ENCODE measurements around the gene CXorf49.

CXorf49 gene

DNA sequence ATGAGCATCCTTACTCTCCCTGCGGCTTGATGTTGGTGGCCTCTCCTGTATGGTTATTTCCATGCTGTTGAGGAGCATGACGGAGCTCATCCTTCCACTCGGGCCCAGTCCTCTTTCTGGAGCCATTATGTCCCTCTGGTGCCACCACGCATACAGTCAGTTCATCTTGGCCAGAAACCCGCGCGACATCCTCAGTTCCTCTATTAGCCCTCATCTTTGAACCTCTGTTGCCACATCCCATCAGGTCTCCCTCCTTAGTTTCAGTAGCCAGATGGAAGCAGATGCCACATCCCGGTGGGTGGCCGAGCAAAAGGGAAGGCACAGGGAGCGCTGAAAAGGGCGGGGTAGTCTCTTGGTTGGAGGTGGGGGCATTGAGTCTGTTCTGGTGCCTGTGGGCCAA lies 46.1 kb downstream of the CXorf49 start:
- no peak for DNase-seq (ENCODE audit: low spot score)

GRCh38 chrX:71671043-71671780 lies 46.9 kb downstream of the CXorf49 start:
- DNase-seq (ENCODE audit: low spot score): peak; percentile 4

DNA sequence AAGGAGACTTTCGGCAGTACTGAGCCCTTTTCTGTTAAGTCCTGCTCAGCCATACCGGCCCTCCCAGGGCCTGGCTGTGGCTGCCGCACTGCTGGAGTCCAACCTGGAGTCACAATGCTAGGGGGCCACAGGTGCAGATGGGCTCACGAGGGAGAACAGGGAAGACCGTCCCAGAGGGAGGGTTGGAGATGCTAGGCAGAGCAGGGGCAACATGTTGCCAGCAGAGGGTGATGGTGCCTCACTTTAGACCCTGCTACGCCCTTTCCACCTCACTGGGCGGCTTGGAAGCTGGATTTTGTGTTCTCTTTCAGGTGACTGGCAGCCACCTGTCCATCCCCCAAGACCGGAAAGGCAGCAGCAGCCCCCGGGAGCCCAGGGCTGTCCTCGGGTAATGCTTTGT lies 48.1 kb downstream of the CXorf49 start:
- DNase-seq (ENCODE audit: low spot score): peak; percentile 25

GRCh38 chrX:71669492-71669891 lies 48.6 kb downstream of the CXorf49 start:
- DNase-seq (ENCODE audit: low spot score): no peak

GRCh38 chrX:71668248-71668595 lies 49.9 kb downstream of the CXorf49 start:
- DNase-seq (ENCODE audit: low spot score): no peak

DNA sequence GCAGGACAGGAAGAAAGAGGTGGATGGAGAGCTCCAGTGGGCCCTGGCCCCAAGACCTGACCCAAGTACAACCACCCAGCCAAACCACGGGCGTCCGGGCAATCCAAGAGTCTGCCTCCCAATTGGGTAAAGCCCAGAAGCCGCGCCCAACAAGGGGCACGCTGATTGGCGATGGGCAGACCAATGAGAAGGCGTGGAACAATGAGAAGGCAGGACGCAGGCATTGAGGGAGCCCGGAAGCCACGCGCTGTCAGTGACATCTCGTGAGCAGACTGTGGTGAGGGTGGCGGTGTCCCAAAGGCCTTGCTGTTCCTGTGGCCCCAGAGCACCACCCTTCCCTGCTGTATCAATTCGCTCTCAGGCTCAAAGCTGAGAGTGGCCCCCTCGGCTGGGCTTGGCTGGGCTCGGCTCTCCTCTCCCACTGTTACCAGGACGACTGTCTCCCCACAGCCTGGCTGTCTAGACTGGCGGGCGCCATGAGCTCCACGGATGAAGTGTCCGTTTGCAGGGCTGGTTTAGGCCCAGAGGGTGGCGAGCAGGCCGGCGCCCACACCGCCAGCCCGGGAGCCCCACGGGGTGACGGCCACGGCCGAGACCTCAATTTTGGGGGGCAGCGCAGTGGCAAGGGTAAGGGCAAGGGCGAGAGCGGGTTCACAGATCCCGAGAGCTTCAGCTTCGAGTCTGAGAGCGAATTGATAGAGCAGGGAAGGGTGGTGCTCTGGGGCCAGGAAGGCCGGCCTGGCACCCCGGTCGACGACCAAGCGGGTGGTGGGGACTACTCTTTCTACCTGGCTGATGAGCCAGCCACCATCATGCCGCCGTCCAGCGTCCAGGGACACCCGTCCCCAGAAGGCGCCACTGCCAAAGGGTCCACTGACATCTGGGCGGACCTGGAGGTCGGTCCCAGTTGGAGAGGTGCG lies 50.5 kb downstream of the CXorf49 start, which contains the start of gene LOC101059915:
TSS of gene LOC101059915 (plus strand) at position 219 of the 920 bp plus-strand sequence.
- no peak for DNase-seq (ENCODE audit: low spot score)

GRCh38 chrX:71666240-71667223 lies 51.6 kb downstream of the CXorf49 start:
- no peak for DNase-seq (ENCODE audit: low spot score)

DNA sequence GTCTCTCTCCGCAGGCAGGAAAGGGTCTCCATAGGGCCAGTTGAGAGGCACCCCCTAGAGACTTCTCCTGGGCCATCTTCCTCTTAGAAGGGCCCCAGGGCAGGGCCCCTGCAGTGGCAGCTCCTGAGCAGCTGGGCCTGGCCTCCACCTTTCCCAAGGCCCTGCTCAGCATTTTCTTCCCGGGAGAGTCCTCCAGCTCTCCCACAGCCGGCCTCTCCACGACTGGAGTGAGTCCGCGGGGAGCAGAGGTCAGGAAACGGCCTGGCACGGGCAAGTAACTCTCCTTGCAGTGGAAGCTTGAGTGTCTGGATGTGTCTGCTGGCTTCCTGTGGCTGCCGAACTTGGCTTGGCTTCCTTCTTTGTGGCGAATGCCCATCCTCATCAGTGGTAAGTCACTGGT lies 52.3 kb downstream of the CXorf49 start:
- no peak for DNase-seq (ENCODE audit: low spot score)

DNA sequence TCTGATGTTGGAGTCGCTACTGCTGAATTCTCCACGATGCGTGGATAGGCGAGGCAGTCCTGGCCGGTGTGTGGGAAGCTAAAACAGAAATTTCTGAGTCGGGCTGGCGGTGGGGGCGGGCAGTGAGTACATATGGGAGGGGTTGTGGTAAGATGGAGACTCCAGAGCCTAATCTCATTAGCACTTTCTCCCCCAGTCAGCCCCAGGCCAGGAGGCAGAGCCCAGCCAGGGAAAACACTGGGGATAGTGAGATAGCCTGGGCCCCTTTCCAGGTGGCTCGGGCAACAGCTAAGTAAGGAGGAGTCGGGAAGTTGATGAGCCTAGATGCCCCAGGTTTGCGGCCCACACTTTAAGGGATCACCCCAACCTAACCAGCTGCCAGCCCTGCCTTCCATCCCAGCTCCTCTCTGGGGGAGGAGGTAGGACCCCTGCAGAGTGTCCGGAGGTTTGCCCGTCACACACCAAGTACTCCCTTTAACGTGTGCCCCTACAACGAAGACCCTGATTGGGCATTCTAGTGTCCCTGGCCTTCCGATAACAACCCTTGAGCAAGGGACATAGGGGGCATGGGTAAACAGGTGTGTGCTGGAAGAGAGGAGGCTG lies 53.1 kb downstream of the CXorf49 start:
- DNase-seq (ENCODE audit: low spot score): no peak
